Mesodermal cell (in vitro differentiated cells): Measurements from ENCODE around the gene LKAAEAR1.

Experiments used
- H3K27ac ChIP-seq: 2 replicates; pipeline ENCODE4 v1.7.0; 2013; ENCODE audit warnings: mild to moderate bottlenecking, low read depth, low read length, moderate library complexity; ENCODE audit not compliant: severe bottlenecking
- H3K36me3 ChIP-seq: 2 replicates; pipeline ENCODE4 v1.7.1; 2013; ENCODE audit warnings: mild to moderate bottlenecking, low read length, moderate library complexity; ENCODE audit not compliant: control insufficient read depth, insufficient read depth
- H3K4me1 ChIP-seq: one replicate; pipeline ENCODE4 v1.7.1; 2013; ENCODE audit warnings: mild to moderate bottlenecking, low read length; ENCODE audit not compliant: insufficient read depth, control insufficient read depth, poor library complexity, severe bottlenecking
- H3K4me3 ChIP-seq: 2 replicates; pipeline ENCODE4 v1.7.0; 2013; ENCODE audit warnings: low read length, control low read depth, mild to moderate bottlenecking; ENCODE audit not compliant: insufficient read depth, poor library complexity, severe bottlenecking; ENCODE audit errors: extremely low read depth
- H3K9me3 ChIP-seq: 2 replicates; pipeline ENCODE4 v1.7.1; 2013; ENCODE audit warnings: mild to moderate bottlenecking, low read length, moderate library complexity; ENCODE audit not compliant: control insufficient read depth
- WGBS, 2 experiments: methylation state at CpG; one replicate each; pipeline ENCODE4 v1.1.5; 2013; ENCODE audit warnings: missing lambda C conversion rate in 2 of 2; ENCODE audit not compliant: insufficient coverage in 2 of 2; 5-methylcytosine and 5-hydroxymethylcytosine counted together

The LKAAEAR1 gene

DNA sequence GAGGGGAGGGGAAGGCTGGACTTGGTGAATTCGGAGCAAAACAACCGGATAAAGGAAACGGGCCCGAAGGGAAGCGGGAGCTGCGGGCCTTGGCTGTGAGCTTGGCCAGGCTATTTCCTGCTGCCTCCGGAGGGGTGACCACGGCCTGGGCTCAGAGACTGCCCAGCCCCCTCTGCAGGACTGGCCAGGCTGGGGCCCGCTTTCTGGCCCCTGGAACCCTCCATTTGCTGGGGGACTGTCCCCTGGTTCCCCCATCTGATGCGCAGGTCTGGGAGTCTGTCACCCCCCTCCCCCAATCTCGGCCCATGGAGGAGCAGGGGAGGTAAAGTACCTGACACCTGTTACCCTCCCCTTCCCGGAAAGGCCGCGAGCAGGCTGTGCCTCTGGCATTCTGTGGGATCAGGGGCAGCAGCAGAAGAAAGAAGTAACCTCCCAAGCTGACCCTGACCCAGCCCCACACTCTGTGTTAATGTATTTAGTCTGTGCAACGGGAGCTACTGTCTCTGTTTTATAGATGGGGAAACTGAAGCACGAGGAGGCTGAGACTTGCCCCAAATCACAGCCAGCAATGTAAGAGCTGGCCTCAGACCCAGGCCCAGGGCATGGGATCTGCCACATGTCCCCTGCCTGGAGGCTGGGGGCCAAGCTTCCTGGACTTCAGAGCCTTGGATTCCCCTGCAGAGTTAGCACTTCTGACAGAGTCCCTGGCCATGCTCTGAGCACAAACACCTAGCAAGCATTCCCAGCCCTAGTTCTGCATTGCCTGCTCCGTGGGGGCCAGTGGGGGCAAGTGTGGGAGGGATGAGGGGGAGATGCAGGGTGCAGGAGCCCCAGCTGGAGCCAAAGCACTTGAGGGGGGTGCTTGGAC is 44.7 kb downstream of the LKAAEAR1 start:
- H3K4me3 ChIP-seq, result peak overlapping the region; percentile 45

DNA sequence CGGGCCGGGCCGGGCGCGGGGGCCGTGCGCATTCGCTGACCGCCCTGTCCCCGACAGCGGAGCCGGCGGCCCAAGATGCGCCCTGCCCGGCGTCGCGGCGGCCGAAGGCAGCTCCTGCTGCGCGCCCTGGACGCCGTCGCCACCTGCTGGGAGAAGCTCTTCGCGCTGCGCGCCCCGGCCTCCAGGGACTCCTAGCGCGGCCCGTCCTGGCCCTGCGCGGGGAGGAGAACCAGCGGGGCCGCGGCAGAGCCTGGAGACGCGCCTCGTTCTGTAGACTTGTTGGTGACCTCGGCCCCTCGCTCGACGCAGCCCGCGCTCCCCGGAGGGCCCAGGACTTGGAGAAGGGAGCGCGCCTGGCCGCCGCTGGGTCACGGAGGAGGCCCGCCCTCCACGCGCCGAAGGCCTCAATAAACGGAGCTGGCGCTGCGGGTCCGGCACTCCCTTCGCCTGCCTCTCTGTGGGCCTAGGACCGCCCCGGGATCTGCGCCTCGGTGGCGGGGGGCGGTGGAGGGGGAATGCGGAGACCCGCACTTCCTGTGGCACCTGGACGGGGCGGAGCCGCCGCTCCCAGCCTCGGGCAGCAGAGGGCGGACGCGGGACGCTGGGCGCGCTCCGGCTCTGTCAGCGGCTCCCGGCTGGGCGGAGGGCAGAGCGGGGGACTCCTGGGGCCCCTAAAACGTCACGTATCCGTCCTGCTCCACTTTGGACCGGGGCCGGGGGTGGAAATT is 45.5 kb downstream of the LKAAEAR1 start:
- Histone ChIP-seq H3K9me3 (no peaks in the 10 kb centered on the region), H3K36me3 (peaks cover 11% of the 10 kb centered on the region), H3K27ac (no peak overlapping the region), H3K4me3 (peak overlapping the region; percentile 45), H3K4me1 (peaks cover 6% of the 10 kb centered on the region)
- 1% methylated on average over 63 to 82 of the region's 91 CpGs for WGBS, 2 experiments

More for the DNA sequence above, 44.7 kb downstream of the LKAAEAR1 start:
- WGBS, 2 experiments, result 11 to 16% methylated on average over 11 to 12 of the region's 17 CpGs
- peaks cover 6% of the 10 kb centered on the region for H3K4me1 ChIP-seq
- H3K27ac ChIP-seq, result no peak overlapping the region
- peaks cover 4% of the 10 kb centered on the region for H3K36me3 ChIP-seq
- H3K9me3 ChIP-seq, result no peaks in the 10 kb centered on the region

DNA sequence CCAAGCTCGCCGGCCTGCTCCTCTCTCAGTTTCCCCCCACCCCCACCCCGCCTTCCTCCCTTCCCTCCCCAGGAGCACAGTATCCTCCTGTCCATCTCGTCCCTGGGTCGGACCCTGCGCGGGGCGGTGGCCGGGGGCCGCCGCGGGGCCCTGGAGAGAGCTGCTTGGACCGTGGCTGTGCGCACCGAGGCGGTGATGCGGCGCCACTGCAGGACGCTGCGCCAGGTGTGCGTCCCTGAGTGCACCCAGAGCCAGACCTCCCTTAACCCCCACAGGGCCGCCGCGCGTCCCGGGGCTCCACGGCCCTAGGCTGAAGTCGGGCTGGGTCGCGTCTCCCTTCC is 46.0 kb downstream of the LKAAEAR1 start:
- Histone ChIP-seq H3K4me1 (peaks cover 6% of the 10 kb centered on the region), H3K36me3 (peaks cover 11% of the 10 kb centered on the region), H3K4me3 (peak overlapping the region; percentile 45), H3K9me3 (no peaks in the 10 kb centered on the region), H3K27ac (no peak overlapping the region)
- 0 to 3% methylated on average over 2 to 16 of the region's 30 CpGs for WGBS, 2 experiments

DNA sequence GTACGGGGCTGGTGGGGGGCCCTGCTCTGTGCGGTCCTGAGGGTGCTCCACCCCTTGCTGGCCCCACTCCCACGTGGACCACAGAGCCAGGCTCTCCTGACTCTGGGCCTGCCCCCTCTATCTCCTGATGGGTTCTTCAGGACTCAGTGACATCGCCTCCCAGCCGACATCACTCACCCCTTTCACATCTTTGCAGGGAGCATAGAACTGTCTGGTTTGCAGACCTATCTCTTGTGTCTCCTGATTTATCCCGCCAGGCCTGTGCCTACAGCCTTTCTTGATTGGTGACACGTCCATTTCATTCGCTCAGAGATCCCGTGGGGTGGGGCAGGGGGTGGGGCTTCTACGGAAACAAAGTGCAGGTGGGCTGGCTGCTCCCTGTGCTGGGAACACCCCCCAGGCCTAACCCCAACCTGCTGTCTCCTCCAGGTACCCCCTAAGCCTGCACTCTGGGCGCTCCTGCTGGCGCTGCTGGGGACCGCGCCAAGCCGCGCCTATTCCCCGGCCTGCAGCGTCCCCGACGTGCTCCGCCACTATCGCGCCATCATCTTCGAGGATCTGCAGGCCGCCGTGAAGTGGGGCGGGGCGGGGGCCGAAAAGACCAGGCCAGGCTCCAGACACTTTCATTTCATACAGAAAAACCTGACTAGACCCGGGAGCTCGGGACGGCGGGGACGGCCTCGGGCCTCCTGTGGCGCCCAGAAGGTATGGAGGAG is 46.5 kb downstream of the LKAAEAR1 start:
- peaks cover 15% of the 10 kb centered on the region for H3K36me3 ChIP-seq
- peak overlapping the region; percentile 45 for H3K4me3 ChIP-seq
- no peaks in the 10 kb centered on the region for H3K9me3 ChIP-seq
- no peak overlapping the region for H3K27ac ChIP-seq
- 23 to 31% methylated on average over 25 to 31 of the region's 36 CpGs for WGBS, 2 experiments
- peaks cover 6% of the 10 kb centered on the region for H3K4me1 ChIP-seq

DNA sequence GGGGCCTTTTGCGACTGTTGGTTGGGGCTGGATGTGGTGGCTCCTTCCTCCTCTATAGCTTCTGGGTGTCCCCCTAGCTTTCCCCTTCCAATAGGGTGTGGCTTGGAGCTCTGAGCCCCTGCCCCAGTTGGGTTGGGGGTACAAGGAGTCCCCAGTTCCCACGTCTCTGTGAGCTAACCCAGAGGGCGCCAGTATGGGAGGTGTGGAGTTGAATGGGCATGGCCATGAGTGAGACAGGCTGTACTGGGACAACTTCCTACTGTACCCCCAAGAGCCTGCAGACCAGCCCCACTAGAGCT is 47.0 kb downstream of the LKAAEAR1 start:
- H3K9me3 ChIP-seq, result no peaks in the 10 kb centered on the region
- H3K27ac ChIP-seq, result no peak overlapping the region
- no peak overlapping the region for H3K4me3 ChIP-seq
- H3K36me3 ChIP-seq, result peaks cover 19% of the 10 kb centered on the region
- 67% methylated on average over 1 of the region's 3 CpGs; no CpG with 5 or more reads in 1 of the 2 experiments for WGBS, 2 experiments
- H3K4me1 ChIP-seq, result peaks cover 6% of the 10 kb centered on the region

DNA sequence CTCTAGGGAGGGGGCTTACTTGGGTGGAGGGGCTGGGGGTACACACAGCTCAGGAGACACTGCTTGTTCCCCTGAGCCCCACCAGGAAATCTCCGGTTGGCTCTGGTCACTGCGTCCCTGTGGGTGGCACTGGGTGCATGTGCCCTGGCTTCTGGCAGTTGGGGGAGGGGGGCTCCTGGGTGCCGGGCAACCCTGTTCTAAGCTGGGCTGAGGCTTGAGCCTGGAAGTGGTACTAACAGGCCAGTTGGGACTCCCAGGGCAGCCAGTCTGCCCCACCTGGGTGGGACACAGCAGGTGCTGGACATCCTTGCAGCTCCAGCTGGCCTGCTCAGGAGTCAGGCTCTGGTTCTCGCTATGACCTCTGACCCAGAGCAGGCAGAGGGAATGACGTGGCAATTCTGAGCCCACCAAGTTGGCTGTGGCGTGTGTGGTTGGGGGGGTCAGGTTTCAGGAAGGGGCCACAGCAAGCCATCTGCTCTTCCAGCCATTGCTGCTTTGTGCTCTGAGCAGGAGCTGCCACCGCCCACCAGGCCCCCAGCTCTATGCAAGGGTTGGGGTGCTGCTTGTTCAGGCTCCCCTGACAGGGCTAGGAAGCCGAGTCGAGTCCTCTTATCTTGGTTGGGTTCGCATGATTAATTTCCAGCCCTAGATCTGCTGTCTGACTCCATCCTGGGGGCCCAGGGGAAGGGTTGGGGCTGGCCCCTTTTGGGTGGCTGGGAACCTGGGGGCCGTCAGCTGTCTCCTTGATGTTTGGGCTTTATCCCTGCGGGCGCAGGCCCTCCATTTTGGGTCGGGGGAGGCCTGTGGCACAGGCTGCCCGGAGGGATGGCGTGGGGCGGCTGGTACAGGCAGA is 47.6 kb downstream of the LKAAEAR1 start:
- Histone ChIP-seq H3K4me1 (peaks cover 6% of the 10 kb centered on the region), H3K27ac (peak overlapping the region; percentile 5), H3K4me3 (no peak overlapping the region), H3K36me3 (peaks cover 25% of the 10 kb centered on the region), H3K9me3 (no peaks in the 10 kb centered on the region)
- WGBS, 2 experiments, result 66 to 85% methylated on average over 13 to 17 of the region's 17 CpGs

DNA sequence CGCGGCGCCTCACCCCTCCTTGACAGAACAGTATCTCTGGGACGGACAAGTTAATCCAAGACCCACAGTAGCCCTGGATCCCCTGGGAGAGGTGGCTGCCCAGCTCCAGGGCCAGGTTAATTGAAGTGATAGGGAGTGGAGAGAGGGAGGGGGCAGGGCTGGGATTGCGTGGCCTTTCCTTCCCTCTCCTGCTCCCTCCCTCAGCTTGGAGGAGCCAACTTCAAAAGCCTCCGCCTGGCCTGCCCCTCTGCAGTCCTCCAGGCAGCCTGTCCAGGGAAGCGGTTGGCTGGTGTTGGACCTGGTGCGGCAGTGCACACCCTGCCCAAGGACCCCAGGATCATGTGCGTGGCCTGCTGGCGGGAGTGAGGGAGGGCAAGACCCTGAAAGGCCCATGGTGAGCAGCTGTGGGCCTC is 48.3 kb downstream of the LKAAEAR1 start, which contains the start of gene C20orf204:
Gene C20orf204 (plus strand): TSS at position 250 of the 413 bp plus-strand sequence. CDS start 142 bp downstream, at position 392.
- no peaks in the 10 kb centered on the region for H3K9me3 ChIP-seq
- peaks cover 30% of the 10 kb centered on the region for H3K36me3 ChIP-seq
- no peak within 1 kb of the TSS for H3K4me3 ChIP-seq
- H3K27ac ChIP-seq, result peak within 1 kb of the TSS; percentile 5
- peaks cover 6% of the 10 kb centered on the region for H3K4me1 ChIP-seq
- 71 to 73% methylated on average over 5 to 9 of the region's 10 CpGs for WGBS, 2 experiments

DNA sequence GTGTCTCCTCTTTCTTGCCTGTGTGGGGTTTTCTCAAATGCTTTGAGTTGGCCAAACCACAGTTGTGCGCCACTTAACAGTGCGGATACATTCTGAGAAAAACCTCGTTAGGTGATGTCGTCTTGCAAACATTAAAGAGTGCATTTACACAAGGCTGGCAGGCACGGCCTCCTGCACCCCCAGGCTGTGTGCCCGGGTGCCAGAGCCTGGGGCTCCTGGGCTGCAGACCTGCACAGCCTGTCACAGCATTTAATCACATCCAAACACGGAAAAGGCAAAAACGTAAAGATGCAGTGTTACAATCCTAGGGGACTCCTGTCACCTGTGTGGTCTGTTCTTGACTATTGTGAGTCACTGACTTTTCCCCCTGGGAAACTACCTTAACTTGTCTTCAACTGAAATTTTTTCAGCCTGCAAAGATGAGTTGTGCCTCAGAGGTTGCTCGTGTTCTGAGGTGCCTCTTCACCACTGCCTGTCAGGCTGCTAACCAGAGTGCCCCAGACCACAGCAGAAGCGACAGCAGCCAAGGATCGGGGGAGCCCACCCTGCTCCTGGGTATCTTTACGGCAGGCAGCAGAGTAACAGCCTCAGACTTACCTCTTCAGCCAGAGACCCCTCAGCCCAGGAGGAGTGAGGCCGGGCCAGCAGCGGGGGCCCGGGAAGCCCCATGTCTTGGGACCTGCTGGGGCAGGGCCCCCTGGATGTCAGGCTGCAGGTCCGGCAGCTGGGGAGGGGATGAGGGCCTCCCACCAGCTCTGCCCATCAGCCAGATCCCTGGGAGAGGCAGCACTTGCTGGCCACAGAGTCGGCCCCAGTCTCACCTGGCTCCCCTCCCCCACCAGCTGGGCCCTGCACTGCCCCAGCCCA is 48.9 kb downstream of the LKAAEAR1 start:
- H3K27ac ChIP-seq, result no peak overlapping the region
- peaks cover 6% of the 10 kb centered on the region for H3K4me1 ChIP-seq
- WGBS, 2 experiments, result 84 to 94% methylated on average over 10 to 17 of the region's 17 CpGs
- peaks cover 37% of the 10 kb centered on the region for H3K36me3 ChIP-seq
- no peak overlapping the region for H3K4me3 ChIP-seq
- no peaks in the 10 kb centered on the region for H3K9me3 ChIP-seq

DNA sequence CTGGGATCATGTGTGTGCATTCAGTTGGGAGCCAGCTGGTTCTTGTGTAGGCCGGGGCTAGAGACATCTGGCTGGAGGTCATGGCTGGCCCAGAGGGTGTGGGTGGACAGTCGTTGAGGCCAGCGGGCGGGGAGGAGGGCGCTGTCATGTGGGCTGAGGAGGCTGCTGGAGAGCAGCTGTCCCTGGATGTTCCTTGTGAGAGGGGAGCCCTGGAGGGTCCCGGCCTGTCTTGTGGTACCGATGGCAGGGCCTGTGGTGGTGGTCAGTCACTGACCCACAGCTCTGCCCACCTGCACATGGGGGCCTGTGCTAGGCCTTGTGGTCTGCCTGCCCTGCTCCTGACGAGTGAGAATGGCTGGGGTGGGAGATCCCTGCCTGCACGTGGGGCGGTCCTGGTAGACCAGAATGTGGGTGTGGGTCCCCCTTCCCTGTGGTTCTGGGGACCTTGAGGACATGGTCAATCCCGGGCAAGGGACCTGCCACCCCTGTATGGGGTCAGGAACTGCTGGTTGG is 50.2 kb downstream of the LKAAEAR1 start:
- peaks cover 48% of the 10 kb centered on the region for H3K36me3 ChIP-seq

More for the DNA sequence above, 50.2 kb downstream of the LKAAEAR1 start:
- no peak overlapping the region for H3K27ac ChIP-seq
- WGBS, 2 experiments, result 87 to 91% methylated on average over 9 to 11 of the region's 11 CpGs
- no peaks in the 10 kb centered on the region for H3K9me3 ChIP-seq
- H3K4me1 ChIP-seq, result peaks cover 6% of the 10 kb centered on the region
- no peak overlapping the region for H3K4me3 ChIP-seq
